ENCODE results near the gene FHIT.

DNA sequence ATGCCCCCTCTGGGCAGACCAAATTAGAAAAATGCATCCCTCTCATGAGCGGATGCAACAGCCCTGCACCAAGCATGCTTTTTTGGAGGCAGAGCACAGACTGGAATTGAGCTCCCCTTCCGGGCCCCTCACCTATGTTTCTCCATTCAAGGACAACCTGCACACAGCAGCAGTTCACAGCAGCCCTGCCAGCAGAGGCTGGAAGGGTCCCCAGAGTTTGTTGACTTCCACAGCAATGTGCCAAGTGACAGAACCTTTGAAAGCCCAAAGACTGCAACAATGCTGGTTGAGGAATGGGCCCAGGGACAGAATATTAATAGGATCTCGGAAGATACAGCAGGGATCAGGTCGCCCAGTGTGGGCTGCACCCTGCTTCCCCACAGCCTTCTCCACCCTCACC lies 650.4 kb downstream of the FHIT start:
- TF ChIP-seq POLR2A (IDR thresholded peaks at IDR 0.05; ENCODE audit: low read length) (no peak), GATA1 (IDR thresholded peaks at IDR 0.05; ENCODE audit: low read depth, low read length) (no peak)

Data from erythroblast (primary cell).